ENCODE data around the gene TRIM27.
A peak's percentile ranks its signal among the peaks of the same experiment; 100 is the strongest.
"Not testable (repeated sequence)": the region's sequence is repeated elsewhere in the genome, so short reads cannot be mapped to it uniquely, and the experiment has no call there.

TRIM27 gene, protein sequence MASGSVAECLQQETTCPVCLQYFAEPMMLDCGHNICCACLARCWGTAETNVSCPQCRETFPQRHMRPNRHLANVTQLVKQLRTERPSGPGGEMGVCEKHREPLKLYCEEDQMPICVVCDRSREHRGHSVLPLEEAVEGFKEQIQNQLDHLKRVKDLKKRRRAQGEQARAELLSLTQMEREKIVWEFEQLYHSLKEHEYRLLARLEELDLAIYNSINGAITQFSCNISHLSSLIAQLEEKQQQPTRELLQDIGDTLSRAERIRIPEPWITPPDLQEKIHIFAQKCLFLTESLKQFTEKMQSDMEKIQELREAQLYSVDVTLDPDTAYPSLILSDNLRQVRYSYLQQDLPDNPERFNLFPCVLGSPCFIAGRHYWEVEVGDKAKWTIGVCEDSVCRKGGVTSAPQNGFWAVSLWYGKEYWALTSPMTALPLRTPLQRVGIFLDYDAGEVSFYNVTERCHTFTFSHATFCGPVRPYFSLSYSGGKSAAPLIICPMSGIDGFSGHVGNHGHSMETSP

DNA sequence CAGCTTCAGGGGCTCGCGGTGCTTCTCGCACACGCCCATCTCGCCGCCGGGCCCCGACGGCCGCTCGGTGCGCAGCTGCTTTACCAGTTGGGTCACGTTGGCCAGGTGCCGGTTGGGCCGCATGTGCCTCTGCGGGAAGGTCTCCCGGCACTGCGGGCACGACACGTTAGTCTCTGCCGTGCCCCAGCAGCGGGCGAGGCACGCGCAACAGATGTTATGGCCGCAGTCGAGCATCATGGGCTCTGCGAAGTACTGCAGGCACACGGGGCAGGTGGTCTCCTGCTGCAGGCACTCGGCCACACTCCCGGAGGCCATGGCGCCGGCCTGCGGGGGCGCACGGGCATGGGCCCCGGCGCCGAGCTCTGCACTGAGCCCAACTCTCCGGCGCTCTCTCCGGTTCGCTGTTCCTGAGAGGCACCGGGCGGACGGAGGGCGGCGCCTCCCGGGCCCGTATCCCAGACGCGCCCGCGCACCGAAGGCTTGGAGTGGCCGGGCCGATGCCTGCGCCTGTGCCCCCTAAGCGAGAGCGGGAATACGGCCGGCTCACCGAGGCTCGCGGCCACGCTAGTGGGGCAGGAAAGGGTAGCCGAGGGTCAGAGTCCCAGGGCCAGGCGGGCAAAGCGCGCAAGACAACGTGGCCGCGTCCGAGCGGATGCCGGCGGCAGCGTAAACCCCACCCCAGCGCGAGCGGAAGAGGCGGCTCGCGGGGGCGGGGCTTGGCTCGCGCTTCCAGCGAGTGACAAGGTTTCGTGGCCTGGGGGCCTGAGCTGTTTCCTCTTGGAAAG, at the start of gene TRIM27:
TRIM27 (minus strand) TSS at position 668 of the 785 bp plus-strand sequence; CDS start at position 315, 353 bp downstream.
- DNase-seq, result peak; percentile 77

- DNase-seq, result not testable (repeated sequence)
Observed at GRCh38 chr6:28970056-28970455, 46.3 kb upstream of the TRIM27 start.

DNA sequence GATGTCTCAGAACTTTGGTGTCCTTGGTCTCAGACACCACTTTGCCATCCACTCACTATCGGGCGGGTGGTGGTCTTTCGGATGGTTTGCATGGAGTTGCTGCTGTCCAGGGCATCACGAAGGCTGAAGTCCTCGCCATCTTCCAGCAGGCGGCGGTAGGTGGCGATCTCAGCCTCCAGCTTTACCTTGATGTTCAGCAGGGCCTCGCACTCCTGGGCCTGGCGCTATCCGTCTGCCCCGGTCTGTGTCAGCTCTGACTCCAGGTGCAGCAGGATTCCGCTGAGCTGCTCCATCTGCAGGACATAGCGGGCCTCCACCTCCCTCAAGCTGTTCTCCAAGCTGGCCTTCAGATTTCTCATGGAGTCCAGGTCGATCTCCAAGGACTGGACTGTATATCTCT, 45.3 kb upstream of the TRIM27 start:
- DNase-seq, result no peak

DNA sequence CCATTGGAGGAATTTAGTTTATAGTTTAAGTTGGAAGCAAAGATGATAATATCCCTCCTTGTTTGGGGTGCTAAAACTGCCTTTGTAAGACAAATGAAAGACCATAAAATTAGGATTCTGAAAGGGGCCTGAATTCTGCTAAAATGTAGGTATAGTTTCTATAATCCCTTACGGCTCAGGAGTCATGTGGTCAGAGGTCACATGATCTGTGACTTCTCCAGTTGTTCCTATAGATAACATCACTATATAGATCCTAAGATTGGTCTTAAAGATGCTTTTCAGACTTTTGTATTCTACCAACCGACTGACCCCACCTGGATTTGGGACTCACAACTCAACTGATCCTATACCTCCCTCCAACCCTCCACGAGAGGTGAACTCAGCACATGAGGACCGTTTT, 44.7 kb upstream of the TRIM27 start:
- no peak for DNase-seq

DNA sequence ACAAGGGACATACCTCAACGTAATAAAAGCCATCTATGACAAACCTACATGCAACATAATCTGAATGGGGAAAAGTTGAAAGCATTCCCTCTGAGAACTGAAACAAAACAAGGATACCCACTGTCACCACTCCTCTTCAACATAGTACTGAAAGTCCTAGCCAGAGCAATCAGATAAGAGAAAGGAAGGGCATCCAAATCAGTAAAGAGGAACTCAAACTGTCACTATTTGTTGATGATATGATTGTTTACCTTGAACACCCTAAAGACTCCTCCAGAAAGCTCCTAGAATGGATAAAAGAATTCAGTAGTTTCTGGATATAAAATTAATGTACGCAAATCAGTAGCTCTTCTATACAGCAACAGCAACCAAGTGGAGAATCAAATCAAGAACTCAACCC, 41.9 kb upstream of the TRIM27 start:
- DNase-seq, result no peak

DNA sequence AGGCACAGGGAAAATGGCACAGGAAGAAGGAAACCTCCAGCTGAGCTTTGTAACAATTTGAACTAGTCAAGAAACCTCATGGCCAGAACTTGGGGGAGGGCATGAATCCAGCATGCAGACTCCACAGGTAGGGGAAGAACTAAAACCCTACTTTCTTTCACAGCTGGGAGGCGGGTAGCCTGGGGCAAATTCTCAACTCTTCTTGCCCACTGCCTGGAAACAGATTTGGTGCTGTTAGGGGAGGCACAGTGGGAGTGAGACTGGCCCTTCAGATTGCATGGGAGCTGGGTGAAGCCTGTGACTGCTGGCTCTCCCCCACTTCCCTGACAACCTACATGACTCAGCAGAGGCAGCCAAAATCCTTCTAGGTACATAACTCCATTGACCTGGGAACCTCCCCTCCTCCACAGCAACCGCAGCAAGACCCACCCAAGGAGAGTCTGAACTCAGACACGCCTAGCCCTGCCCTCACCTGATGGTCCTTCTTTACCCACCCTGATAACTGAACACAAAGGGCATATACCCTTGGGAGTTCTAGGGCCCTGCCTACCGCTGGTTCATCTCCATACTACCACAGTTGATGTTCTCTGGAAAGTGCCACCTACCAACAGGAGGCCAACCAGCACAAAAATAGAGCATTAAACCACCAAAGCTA, 37.2 kb upstream of the TRIM27 start:
- no peak for DNase-seq

DNA sequence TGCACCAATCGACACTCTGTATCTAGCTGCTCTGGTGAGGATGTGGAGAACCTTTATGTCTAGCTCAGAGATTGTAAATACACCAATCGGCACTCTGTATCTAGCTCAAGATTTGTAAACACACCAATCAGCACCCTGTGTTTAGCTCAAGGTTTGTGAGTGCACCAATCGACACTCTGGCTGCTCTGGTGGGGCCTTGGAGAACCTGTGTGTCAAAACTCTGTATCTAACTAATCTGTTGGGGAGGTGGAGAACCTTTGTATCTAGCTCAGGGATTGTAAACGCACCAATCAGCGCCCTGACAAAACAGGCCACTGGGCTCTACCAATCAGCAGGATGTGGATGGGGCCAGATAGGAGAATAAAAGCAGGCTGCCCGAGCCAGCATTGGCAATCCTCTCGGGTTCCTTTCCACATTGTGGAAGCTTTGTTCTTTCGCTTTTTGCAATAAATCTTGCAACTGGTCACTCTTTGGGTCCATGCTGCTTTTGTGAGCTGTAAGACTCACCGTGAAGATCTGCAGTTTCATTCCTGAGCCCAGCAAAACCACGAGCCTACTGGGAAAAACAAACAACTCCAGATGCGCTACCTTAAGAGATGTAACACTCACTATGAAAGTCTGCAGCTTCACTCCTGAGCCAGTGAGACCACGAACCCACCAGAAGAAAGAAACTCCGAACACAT, 34.9 kb upstream of the TRIM27 start:
- not testable (repeated sequence) for DNase-seq

GRCh38 chr6:28957795-28958314, 34.1 kb upstream of the TRIM27 start:
- DNase-seq, result not testable (repeated sequence)

DNA sequence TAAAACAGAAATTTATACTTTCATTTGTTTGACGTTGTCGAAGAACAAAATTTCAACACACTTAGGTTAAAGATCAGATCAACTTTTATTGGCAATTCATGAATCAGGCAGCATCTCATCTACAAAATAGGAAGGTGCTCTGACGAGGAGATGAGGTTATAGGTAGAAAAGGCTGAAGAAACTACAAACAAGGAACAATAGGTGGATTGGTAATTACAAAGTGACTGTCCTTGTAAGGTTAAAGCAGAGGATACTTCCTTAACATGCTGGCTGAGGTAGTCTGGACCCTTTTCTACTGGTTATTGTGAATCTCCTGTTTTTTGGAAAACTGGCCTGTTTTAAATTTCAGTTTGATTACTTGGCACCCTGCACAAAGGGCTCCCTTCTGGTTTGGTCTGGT, 32.5 kb upstream of the TRIM27 start:
- DNase-seq, result no peak

- no peak for DNase-seq
Observed at GRCh38 chr6:28953585-28954258, 29.9 kb upstream of the TRIM27 start.

DNA sequence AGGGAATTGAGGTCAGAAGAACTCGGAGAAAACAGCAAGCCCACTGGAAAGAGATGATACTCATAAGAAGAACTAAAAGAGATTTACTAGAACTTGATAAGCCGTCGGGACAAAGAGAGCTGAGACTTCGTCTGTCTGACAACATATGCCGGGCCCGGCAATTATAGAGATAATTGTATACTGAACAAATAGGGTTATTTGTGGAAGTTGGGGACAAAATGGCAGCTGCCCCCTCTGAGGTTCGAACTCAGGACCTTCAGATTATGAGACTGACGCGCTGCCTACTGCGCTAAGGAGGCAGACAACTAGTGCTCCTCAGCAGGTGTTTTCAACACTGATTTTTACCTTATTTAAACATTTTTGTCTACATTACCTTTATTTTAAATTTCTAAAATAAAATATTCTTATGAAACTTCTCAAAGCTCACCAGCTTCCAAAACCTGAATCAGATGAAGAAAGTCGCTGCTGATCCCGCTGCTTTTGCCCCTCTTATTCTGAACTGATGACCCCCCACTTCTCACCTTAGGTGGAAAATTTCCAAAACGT, 29.3 kb upstream of the TRIM27 start:
- DNase-seq, result peak; percentile 24

GRCh38 chr6:28949656-28950195, 25.9 kb upstream of the TRIM27 start:
- DNase-seq, result not testable (repeated sequence)

DNA sequence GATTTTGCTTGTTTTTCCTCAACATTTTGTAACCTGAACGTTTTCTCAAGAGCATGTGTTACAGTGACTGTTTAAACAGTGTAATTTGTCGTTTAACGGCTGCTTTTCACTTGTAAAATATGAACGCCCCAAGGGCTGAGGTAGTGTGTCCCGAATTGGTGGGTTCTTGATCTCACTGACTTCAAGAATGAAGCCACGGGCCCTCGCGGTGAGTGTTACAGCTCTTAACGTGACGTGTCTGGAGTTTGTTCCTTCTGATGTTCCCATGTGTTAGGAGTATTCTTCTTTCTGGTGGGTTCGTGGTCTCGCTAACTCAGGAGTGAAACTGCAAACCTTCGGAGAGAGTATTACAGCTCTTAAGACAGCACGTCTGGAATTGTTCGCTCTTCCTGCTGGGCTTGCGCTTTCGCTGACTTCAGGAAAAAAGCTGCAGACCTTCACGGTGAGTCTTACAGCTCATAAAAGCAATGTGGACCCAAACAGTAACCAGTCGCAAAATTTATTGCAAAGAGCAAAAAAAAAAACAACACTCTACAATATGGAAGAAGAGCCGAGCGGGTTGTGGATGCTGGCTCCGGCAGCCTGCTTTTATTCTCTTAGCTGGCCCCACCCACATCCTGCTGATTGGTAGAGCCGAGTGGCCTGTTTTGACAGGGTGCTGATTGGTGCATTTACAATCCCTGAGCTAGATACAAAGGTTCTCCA, 25.1 kb upstream of the TRIM27 start:
- no peak for DNase-seq

- DNase-seq, result no peak
Observed at GRCh38 chr6:28947831-28948270, 24.1 kb upstream of the TRIM27 start.

GRCh38 chr6:28947067-28947765, 23.4 kb upstream of the TRIM27 start:
- no peak for DNase-seq

DNA sequence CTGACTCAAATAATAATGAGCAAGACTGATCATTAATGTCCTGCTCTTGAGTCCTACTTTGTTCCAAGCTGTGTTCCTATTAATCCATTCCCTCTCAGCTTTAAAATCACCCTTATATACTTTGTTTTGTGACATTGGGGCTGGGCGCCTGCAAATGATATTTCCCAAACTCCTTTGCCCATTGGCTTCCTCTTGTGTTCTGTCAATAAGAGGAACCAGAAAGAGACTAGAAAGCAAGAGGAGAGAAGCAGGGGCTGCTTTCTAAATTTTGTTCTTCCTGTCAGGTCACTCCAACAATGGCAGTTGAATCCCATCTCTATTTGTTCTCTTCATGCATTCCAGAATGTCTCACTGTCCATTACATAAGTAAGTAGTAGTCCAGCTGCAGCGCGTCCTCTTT, 21.6 kb upstream of the TRIM27 start:
- no peak for DNase-seq

GRCh38 chr6:28944412-28944865, 20.7 kb upstream of the TRIM27 start:
- peak; percentile 54 for DNase-seq

GRCh38 chr6:28943557-28944411, 20.0 kb upstream of the TRIM27 start:
- DNase-seq, result peak; percentile 57

DNA sequence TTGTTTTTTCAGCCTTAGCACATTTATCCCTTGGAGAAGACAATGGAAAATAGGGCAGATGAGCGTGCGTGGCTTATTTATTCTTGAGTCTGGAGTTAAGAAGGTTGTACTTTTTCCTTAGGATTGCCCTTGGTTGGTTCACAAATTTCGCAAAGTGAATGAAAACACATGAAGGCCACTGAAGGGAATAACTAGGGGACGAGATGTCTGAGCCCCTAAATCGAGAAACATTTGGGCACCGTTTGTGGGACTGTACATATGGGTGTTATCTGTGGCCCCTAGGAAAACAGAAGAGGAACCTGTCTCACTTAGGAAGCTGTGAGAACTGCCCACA, 19.4 kb upstream of the TRIM27 start:
- DNase-seq, result no peak
